Measurements from ENCODE around the gene VSNL1.

- TF ChIP-seq, protein P1, sequence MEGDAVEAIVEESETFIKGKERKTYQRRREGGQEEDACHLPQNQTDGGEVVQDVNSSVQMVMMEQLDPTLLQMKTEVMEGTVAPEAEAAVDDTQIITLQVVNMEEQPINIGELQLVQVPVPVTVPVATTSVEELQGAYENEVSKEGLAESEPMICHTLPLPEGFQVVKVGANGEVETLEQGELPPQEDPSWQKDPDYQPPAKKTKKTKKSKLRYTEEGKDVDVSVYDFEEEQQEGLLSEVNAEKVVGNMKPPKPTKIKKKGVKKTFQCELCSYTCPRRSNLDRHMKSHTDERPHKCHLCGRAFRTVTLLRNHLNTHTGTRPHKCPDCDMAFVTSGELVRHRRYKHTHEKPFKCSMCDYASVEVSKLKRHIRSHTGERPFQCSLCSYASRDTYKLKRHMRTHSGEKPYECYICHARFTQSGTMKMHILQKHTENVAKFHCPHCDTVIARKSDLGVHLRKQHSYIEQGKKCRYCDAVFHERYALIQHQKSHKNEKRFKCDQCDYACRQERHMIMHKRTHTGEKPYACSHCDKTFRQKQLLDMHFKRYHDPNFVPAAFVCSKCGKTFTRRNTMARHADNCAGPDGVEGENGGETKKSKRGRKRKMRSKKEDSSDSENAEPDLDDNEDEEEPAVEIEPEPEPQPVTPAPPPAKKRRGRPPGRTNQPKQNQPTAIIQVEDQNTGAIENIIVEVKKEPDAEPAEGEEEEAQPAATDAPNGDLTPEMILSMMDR (IDR thresholded peaks at IDR 0.05): no peak
- TF ChIP-seq EZH2phosphoT487 (IDR thresholded peaks at IDR 0.05): no peak
Measured at GRCh38 chr2:17594533-17595401, 54.3 kb downstream of the VSNL1 start.
